SU-DHL-6 (cell line): ENCODE measurements around the gene KCNQ1OT1.

Experiments
- CTCF ChIP-seq: fragments of 200-600 bp; sonication (generic); IDR thresholded peaks from one replicate; pipeline ENCODE4 v1.5.1; 2017; ENCODE audit warnings: antibody characterized with exemption, mild to moderate bottlenecking, low read length, moderate library complexity; ENCODE audit not compliant: insufficient read depth, poor library complexity, severe bottlenecking
- EZH2phosphoT487 ChIP-seq: fragments of 200-600 bp; sonication (generic), shearing (Covaris generic); conservative IDR thresholded peaks from 2 replicates; pipeline ENCODE4 v1.6.1; 2018; ENCODE audit warnings: mild to moderate bottlenecking, antibody characterized with exemption, low read length, moderate library complexity, mixed read lengths

GRCh38 chr11:2688381-2689231 is 11.2 kb downstream of the KCNQ1OT1 start:
- TF ChIP-seq CTCF (no peak), EZH2phosphoT487 (no peak)
